SU-DHL-6 (cell line): ENCODE results near the gene ENPP5.

Source experiments
- H2AFZ ChIP-seq: fragments of 200-600 bp; sonication (generic); 2 replicates; pipeline ENCODE4 v1.6.1; 2014; ENCODE audit warnings: low read depth, mild to moderate bottlenecking, moderate library complexity, mixed read lengths, antibody characterized with exemption, low read length; ENCODE audit not compliant: severe bottlenecking
- H3F3A ChIP-seq: fragments of 200-600 bp; shearing (Covaris generic); 2 replicates; pipeline ENCODE4 v1.6.0; 2016; ENCODE audit warnings: antibody characterized with exemption, mild to moderate bottlenecking; ENCODE audit not compliant: insufficient read depth
- H3K27ac ChIP-seq: fragments of 200-600 bp; sonication (generic); 2 replicates; pipeline ENCODE4 v1.5.1; 2016; ENCODE audit warnings: low read depth, mild to moderate bottlenecking, low read length, moderate library complexity, mixed read lengths
- H3K27me3 ChIP-seq: fragments of 200-600 bp; sonication (generic), shearing (Covaris generic); 2 replicates; pipeline ENCODE4 v1.6.0; 2014; ENCODE audit warnings: mild to moderate bottlenecking, low read length
- H3K36me3 ChIP-seq: fragments of 200-600 bp; sonication (generic); 2 replicates; pipeline ENCODE4 v1.6.1; 2014; ENCODE audit warnings: mild to moderate bottlenecking, low read length, mixed read lengths
- H3K4me2 ChIP-seq: fragments of 300-600, 200-600 bp; shearing (Covaris generic), sonication (generic); 2 replicates; pipeline ENCODE4 v1.6.0; 2014; ENCODE audit warnings: low read length, low read depth, mild to moderate bottlenecking; ENCODE audit not compliant: poor library complexity, severe bottlenecking
- H3K4me3 ChIP-seq: fragments of 200-600 bp; sonication (generic); 2 replicates; pipeline ENCODE4 v1.5.1; 2014; ENCODE audit warnings: antibody characterized with exemption, low read length, mild to moderate bottlenecking, mixed read lengths; ENCODE audit not compliant: insufficient read depth, poor library complexity, severe bottlenecking
- H3K79me2 ChIP-seq: fragments of 200-600 bp; sonication (generic); 2 replicates; pipeline ENCODE4 v1.6.1; 2014; ENCODE audit warnings: mild to moderate bottlenecking, low read length, moderate library complexity; ENCODE audit not compliant: insufficient read depth
- H3K9ac ChIP-seq: fragments of 200-600 bp; sonication (generic); 2 replicates; pipeline ENCODE4 v1.7.0; 2014; ENCODE audit warnings: mild to moderate bottlenecking, low read length
- H3K9me2 ChIP-seq: fragments of 200-600 bp; sonication (generic); replicated peaks from 2 replicates; pipeline ENCODE4 v1.6.1; 2014; ENCODE audit warnings: low read length; ENCODE audit not compliant: insufficient read depth
- H3K9me3 ChIP-seq: fragments of 200-600 bp; sonication (generic); 2 replicates; pipeline ENCODE4 v1.6.1; 2014; ENCODE audit warnings: low read length, mixed read lengths; ENCODE audit not compliant: insufficient read depth
- H4K20me1 ChIP-seq: fragments of 200-600 bp; sonication (generic); 2 replicates; pipeline ENCODE4 v1.6.1; 2014; ENCODE audit warnings: low read depth, mild to moderate bottlenecking, antibody characterized with exemption, low read length, moderate library complexity, mixed read lengths
- EZH2phosphoT487 ChIP-seq: fragments of 200-600 bp; sonication (generic), shearing (Covaris generic); conservative IDR thresholded peaks from 2 replicates; pipeline ENCODE4 v1.6.1; 2018; ENCODE audit warnings: mild to moderate bottlenecking, antibody characterized with exemption, low read length, moderate library complexity, mixed read lengths
- TF ChIP-seq, protein P1 (sequence below): fragments of 200-600 bp; sonication (generic); IDR thresholded peaks from one replicate; pipeline ENCODE4 v1.5.1; 2017; ENCODE audit warnings: antibody characterized with exemption, mild to moderate bottlenecking, low read length, moderate library complexity; ENCODE audit not compliant: insufficient read depth, poor library complexity, severe bottlenecking

Gene ENPP5

DNA sequence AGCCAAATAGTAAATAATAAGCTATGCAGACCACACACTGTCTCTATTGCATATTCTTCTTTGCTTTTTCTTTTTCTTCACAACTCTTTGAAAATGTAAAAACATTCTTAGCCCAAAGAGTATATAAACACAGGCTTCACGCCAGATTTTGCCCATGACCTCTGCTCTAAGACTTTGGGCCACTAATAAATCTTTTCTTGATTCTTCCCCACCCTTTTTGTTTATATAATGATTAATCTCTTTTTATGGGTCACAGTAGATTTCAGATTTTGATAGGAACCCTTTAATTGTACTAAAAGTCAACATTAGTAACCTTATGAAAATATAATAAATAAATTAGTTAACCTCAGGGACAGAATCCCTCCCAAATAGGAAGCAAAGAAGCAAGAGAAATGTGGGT, 15.8 kb upstream of the ENPP5 start:
- H4K20me1 ChIP-seq: no peaks in the 10 kb centered on the region
- H3K27ac ChIP-seq: no peak overlapping the region
- no peak overlapping the region for H2AFZ ChIP-seq
- no peak overlapping the region for H3K4me2 ChIP-seq
- H3K9ac ChIP-seq: no peak overlapping the region
- no peak overlapping the region for H3K4me3 ChIP-seq
- no peaks in the 10 kb centered on the region for H3K79me2 ChIP-seq
- H3K9me3 ChIP-seq: no peaks in the 10 kb centered on the region
- no peaks in the 10 kb centered on the region for H3F3A ChIP-seq
- H3K9me2 ChIP-seq: no peaks in the 10 kb centered on the region
- no peaks in the 10 kb centered on the region for H3K27me3 ChIP-seq
- H3K36me3 ChIP-seq: no peaks in the 10 kb centered on the region
- no peak for TF ChIP-seq EZH2phosphoT487
- TF ChIP-seq, protein P1, sequence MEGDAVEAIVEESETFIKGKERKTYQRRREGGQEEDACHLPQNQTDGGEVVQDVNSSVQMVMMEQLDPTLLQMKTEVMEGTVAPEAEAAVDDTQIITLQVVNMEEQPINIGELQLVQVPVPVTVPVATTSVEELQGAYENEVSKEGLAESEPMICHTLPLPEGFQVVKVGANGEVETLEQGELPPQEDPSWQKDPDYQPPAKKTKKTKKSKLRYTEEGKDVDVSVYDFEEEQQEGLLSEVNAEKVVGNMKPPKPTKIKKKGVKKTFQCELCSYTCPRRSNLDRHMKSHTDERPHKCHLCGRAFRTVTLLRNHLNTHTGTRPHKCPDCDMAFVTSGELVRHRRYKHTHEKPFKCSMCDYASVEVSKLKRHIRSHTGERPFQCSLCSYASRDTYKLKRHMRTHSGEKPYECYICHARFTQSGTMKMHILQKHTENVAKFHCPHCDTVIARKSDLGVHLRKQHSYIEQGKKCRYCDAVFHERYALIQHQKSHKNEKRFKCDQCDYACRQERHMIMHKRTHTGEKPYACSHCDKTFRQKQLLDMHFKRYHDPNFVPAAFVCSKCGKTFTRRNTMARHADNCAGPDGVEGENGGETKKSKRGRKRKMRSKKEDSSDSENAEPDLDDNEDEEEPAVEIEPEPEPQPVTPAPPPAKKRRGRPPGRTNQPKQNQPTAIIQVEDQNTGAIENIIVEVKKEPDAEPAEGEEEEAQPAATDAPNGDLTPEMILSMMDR: no peak

DNA sequence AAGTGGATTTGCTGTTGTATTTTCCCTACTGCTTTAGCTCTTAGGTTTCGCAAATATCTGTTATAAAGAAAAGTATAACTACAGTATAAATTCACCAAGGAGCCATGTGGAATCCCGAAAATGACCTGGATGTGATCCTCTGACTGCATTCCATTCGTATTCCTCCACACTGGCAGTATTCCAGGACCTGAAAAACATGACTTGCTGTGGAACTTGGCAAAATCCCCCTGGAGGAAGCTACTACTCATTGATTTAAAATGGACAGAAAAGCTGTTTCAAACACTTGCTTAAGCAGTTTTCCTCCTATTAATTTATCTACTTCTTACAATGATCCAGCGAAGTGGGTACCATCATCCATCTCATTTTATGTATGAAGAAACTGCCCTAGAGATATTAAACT, 13.3 kb upstream of the ENPP5 start:
- no peak overlapping the region for H2AFZ ChIP-seq
- no peaks in the 10 kb centered on the region for H4K20me1 ChIP-seq
- H3K4me2 ChIP-seq: no peak overlapping the region
- no peaks in the 10 kb centered on the region for H3K79me2 ChIP-seq
- H3K9me3 ChIP-seq: no peaks in the 10 kb centered on the region
- H3K9ac ChIP-seq: no peak overlapping the region
- no peak overlapping the region for H3K27ac ChIP-seq
- no peaks in the 10 kb centered on the region for H3K27me3 ChIP-seq
- no peaks in the 10 kb centered on the region for H3F3A ChIP-seq
- no peaks in the 10 kb centered on the region for H3K9me2 ChIP-seq
- no peak overlapping the region for H3K4me3 ChIP-seq
- H3K36me3 ChIP-seq: no peaks in the 10 kb centered on the region
- TF ChIP-seq EZH2phosphoT487: no peak
- TF ChIP-seq, protein P1: no peak

DNA sequence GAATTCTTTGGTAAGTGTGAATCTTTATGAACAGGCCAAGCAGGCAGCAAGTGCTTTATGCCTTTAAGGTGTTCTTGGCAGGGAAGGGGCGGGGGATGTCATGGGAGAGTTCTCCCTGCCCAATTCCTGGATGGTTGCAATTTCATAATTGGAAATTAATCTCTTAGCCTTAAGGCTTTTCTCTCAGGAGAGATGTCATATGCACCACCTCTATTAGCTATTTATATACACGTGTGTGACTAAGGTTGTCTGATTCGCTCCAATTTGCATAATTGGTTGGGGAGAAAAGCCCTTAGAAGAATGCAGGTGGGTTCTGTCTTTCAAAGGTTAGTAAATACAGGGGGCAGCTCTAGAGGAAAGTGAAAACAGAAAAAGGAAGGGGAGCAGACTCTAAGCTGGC, 5.2 kb upstream of the ENPP5 start:
- H3F3A ChIP-seq: peaks cover 17% of the 10 kb centered on the region
- peak overlapping the region; percentile 9; the same call in 1 of the 2 replicates for H3K9ac ChIP-seq
- TF ChIP-seq EZH2phosphoT487: no peak
- TF ChIP-seq, protein P1: no peak
- H3K9me3 ChIP-seq: no peaks in the 10 kb centered on the region
- H4K20me1 ChIP-seq: no peaks in the 10 kb centered on the region
- peak overlapping the region; percentile 7 for H3K4me3 ChIP-seq
- peak overlapping the region; percentile 10 for H2AFZ ChIP-seq
- H3K36me3 ChIP-seq: no peaks in the 10 kb centered on the region
- H3K27ac ChIP-seq: peak overlapping the region; percentile 58
- H3K27me3 ChIP-seq: no peaks in the 10 kb centered on the region
- H3K79me2 ChIP-seq: no peaks in the 10 kb centered on the region
- no peaks in the 10 kb centered on the region for H3K9me2 ChIP-seq
- peak overlapping the region; percentile 44 for H3K4me2 ChIP-seq
